VCaP (cell line): Measurements from ENCODE around the gene PTPRS.

Experiments used
- H3K27ac ChIP-seq: fragments of 450-650 bp; 2 replicates; pipeline ENCODE4 v1.5.1; 2017
- CTCF ChIP-seq: fragments of 450-650 bp; conservative IDR thresholded peaks from 2 replicates; pipeline ENCODE4 v1.5.1; 2017; ENCODE audit warnings: mild to moderate bottlenecking, moderate library complexity

The PTPRS gene

DNA sequence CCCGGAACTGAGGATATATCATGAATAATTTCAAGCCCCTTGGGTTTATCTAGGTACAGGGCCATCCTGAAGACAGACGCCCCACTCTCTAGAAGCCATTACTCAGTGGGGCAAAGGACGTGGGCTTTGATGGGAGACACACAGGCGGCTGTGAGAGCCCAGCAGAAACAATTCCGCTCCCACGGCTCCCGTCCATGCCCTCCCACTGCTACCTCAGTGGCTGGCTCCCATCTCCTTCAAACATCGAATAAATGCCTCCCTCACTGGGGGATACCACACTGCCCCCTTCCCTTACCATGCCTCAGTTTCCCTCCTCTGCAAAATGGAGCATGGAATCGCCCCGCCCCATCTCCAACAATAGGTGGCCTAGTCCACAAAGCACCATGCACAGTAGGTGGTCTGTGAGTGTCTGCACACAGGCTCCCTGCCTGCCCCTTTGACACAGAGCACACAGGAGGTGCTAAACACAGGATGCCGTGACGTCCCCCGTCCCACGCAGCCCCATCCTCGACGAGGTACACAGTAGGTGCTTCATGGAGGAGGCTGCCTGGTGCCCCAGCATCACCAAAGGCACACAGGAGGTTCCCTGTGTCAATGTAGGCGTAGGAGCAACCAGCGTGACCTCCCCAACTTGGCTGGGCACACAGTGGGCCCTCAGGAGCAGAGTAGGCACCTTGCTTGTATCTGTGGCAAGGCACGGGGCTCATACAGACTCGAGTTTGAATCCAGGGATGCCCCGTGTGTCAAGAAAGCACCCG lies 46.0 kb downstream of the PTPRS start:
- no peak for TF ChIP-seq CTCF
- no peak overlapping the region for H3K27ac ChIP-seq

GRCh38 chr19:5293612-5294378 lies 46.8 kb downstream of the PTPRS start:
- H3K27ac ChIP-seq: 0 out of 2 replicates have a peak overlapping the region, but pooled peaks have one; percentile 61
- no peak for TF ChIP-seq CTCF

DNA sequence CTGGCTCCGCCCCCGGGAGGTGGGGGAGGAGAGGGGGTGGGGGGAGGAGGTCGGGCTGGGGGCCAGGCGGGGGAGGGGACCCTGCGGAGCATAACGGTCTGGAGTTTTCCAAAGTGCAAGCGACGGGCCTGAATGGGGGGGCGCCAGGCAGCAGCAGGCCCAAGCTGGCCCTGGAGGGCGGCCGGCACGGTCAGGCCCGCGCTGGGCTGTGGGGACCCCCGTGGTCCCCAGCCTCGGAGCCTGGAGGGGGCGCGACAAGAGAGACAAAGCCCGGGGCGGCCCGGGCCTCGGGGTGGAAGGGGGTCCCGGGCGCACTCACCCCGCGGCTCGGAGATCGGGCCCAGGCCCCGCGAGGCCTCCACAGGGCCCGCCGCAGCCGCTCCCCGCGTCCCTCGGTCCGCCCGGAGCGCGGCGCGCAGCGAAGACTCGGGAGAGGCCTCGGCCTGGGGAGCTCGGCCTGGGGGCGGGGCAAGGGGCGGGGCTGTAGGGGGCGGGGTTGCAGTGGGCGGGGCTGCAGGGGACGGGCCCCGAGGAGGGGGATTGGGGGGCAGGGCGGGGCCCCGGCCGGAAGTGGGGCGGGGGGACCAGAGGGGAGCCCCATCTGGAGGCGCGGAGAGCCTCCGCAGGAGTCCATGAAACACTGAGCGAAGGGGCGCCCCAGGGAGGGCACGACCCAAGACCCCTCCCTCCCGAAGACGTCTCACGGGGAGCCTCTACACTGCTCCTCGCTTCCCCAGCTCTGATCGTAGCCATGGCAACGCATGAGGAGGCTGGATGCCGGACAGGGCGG lies 47.6 kb downstream of the PTPRS start:
- peak overlapping the region; percentile 61; the same call in 1 of the 2 replicates for H3K27ac ChIP-seq
- TF ChIP-seq CTCF: no peak

GRCh38 chr19:5292453-5292821 lies 48.2 kb downstream of the PTPRS start:
- H3K27ac ChIP-seq: peak overlapping the region; percentile 61; the same call in 1 of the 2 replicates
- TF ChIP-seq CTCF: no peak

GRCh38 chr19:5291588-5292193 lies 48.9 kb downstream of the PTPRS start:
- no peak for TF ChIP-seq CTCF

More at GRCh38 chr19:5291588-5292193, 48.9 kb downstream of the PTPRS start:
- H3K27ac ChIP-seq: no peak overlapping the region
